Transverse colon (tissue), 4 donors: ENCODE data around the gene RASL12. TPM values are rescaled to one million over a fixed set of nuclear protein-coding genes. Genes with fewer than 3 reads are reported as not detected.

Experiments
- DNase-seq: peaks from one replicate; pipeline ENCODE4 v3.0.0-alpha.2; 2019
- H3K27ac ChIP-seq, 4 donors: fragments of 200-600 bp; sonication (generic); 2 replicates each; pipeline ENCODE4 v1.5.1; 2016 to 2018; ENCODE audit warnings: inconsistent platforms in 4 of 4
- H3K27me3 ChIP-seq: fragments of 200-600 bp; sonication (generic); 2 replicates; pipeline ENCODE4 v1.5.1; 2017; ENCODE audit warnings: inconsistent platforms
- H3K36me3 ChIP-seq, 4 donors: fragments of 200-600 bp; sonication (generic); 2 replicates each; pipeline ENCODE4 v1.5.1; 2017 to 2019; ENCODE audit warnings: inconsistent platforms in 4 of 4
- H3K4me1 ChIP-seq, 4 donors: fragments of 200-600 bp; sonication (generic); 2 replicates each; pipeline ENCODE4 v1.5.1; 2017 to 2020; ENCODE audit warnings: inconsistent platforms in 4 of 4
- H3K4me3 ChIP-seq, 4 donors: fragments of 200-600 bp; sonication (generic); 1 replicate in 1 of 4; 2 replicates in 3 of 4; pipeline versions ENCODE4 v1.5.1 to v1.6.1; 2017 to 2019; ENCODE audit warnings: inconsistent platforms in 4 of 4
- H3K9me3 ChIP-seq, 2 donors: fragments of 200-600 bp; sonication (generic); 2 replicates each; pipeline ENCODE4 v1.5.1; 2017 to 2019; ENCODE audit warnings: inconsistent platforms in 2 of 2
- EP300 ChIP-seq: sonication (generic); formaldehyde crosslinking; IDR thresholded peaks from one replicate; pipeline ENCODE4 v1.6.1; 2017; ENCODE audit warnings: antibody characterized with exemption, low read depth
- POLR2A ChIP-seq: fragments of 450-650 bp; IDR thresholded peaks from one replicate; pipeline ENCODE4 v1.6.1; 2016; ENCODE audit warnings: antibody characterized with exemption, mild to moderate bottlenecking, moderate library complexity
- POLR2AphosphoS5 ChIP-seq, 3 donors: sonication (generic); formaldehyde crosslinking; IDR thresholded peaks; one replicate each; pipeline ENCODE4 v1.6.1; 2016; ENCODE audit warnings: antibody characterized with exemption in 3 of 3
- WGBS, 2 donors: methylation state at CpG; one replicate each; pipeline ENCODE4 v1.1.5; 2018; ENCODE audit warnings: low coverage in 1 of 2; 5-methylcytosine and 5-hydroxymethylcytosine counted together
- in situ Hi-C, 4 donors: fragments of 200-750 bp; cut with MboI; loops; one replicate each; pipeline versions ENCODE4 v1.15.0 to v1.15.1; 2017; ENCODE audit warnings: low sequenced_read_pairs in 3 of 4, low pct_ligation_motif_present in 1 of 4, low pct_unique_long_range_greater_than_20kb in 1 of 4
- intact Hi-C: fragments of 100-400 bp; cut with DNase I; formaldehyde crosslinking; loops from one replicate; pipeline ENCODE4 v1.15.1; 2023; ENCODE audit warnings: low total_unique reads
- total RNA-seq, 4 donors: library from RNA; depleted of rRNA; stranded (reverse); fragments of >200 nt; gene quantifications; one replicate each; pipeline ENCODE4 v1.1.0, GENCODE V29; 2016
- TF ChIP-seq, protein P1 (sequence below), 5 experiments: fragments of 200-600 bp in 3 of 5; fragments of 450-650 bp in 2 of 5; sonication (generic) in 3 of 5; IDR thresholded peaks; 1 replicate in 2 of 5; 2 replicates in 3 of 5; pipeline ENCODE4 v1.5.1; 2016 to 2017; ENCODE audit warnings: antibody characterized with exemption in 5 of 5, inconsistent platforms in 3 of 5, mild to moderate bottlenecking in 2 of 5, moderate library complexity in 1 of 5

Gene RASL12
- total RNA-seq, 4 donors from 2014 or later, result 13.9 to 46.8 (median 16.4) TPM

DNA sequence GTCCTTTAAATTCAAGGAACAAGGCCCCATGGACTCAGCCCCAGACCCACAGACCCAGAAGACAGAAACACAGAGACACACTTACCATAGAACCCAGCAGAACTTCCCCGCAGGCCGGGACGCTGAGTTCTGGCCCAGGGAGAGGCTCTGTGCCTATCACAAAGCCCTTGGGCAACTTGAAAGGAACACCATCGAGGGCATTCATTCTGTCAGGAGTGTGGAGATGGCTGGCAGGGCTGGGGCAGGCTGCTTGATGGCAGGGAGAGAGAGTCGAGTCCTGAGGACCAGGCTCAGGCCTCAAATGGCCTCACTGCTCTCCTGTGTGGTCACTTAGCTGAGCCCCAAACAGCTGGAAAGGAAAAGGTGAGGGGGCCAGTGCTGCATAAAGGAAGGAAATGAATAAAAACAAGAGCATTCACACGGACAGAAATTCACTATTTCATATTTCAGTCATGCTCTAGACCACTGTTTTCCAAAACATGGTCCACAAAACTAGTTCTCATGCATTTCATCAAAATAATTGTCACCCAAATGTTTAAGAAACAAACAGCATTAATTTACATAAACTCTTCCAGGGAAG is 38.3 kb upstream of the RASL12 start:
- DNase-seq, result no peak
- Histone ChIP-seq H3K9me3 (no peaks in the 10 kb centered on the region), H3K36me3 (no peaks in the 10 kb centered on the region), H3K27me3 (no peaks in the 10 kb centered on the region), H3K4me1 (peaks cover 0 to 4% (median 4%) of the 10 kb centered on the region in 4 donors), H3K27ac (no peak overlapping the region), H3K4me3 (no peak overlapping the region)
- TF ChIP-seq POLR2AphosphoS5 (IDR thresholded peaks at IDR 0.05) (no peak), POLR2A (no peak), EP300 (no peak)
- TF ChIP-seq, protein P1, sequence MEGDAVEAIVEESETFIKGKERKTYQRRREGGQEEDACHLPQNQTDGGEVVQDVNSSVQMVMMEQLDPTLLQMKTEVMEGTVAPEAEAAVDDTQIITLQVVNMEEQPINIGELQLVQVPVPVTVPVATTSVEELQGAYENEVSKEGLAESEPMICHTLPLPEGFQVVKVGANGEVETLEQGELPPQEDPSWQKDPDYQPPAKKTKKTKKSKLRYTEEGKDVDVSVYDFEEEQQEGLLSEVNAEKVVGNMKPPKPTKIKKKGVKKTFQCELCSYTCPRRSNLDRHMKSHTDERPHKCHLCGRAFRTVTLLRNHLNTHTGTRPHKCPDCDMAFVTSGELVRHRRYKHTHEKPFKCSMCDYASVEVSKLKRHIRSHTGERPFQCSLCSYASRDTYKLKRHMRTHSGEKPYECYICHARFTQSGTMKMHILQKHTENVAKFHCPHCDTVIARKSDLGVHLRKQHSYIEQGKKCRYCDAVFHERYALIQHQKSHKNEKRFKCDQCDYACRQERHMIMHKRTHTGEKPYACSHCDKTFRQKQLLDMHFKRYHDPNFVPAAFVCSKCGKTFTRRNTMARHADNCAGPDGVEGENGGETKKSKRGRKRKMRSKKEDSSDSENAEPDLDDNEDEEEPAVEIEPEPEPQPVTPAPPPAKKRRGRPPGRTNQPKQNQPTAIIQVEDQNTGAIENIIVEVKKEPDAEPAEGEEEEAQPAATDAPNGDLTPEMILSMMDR (IDR thresholded peaks at IDR 0.05), result no peak
- intact Hi-C loops, result no loop called here
- in situ Hi-C loops, result no loop called here
- 70 to 84% methylated on average over 1 to 6 of the region's 6 CpGs for WGBS, 2 donors

DNA sequence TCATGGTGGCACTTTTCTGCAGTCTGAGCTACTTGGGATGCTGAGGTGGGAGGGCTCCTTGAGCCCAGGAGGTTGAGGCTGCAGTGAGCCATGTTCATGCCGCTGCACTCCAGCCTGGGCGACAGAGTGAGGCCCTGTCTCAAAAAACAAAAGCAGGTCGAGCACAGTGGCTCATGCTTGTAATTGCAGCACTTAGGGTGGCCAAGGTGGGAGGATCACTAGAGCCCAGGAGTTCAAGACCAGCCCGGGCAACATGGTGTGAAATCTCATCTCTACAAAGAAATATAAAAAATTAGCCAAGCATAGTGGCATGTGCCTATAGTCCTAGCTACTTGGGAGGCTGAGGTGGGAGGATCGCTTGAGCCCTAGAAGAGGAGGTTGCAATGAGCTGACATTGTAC is 37.2 kb upstream of the RASL12 start:
- H3K4me1 ChIP-seq, result peaks cover 0 to 11% (median 10%) of the 10 kb centered on the region in 4 donors
- H3K27ac ChIP-seq, result no peak overlapping the region
- in situ Hi-C loops, result no loop called here
- H3K36me3 ChIP-seq, result no peaks in the 10 kb centered on the region
- no peak overlapping the region for H3K4me3 ChIP-seq
- WGBS, 2 donors, result 92 to 97% methylated on average over 4 to 5 of the region's 5 CpGs
- no peak for DNase-seq
- intact Hi-C loops, result no loop called here
- TF ChIP-seq POLR2AphosphoS5 (IDR thresholded peaks at IDR 0.05), result no peak
- TF ChIP-seq POLR2A, result no peak
- TF ChIP-seq, protein P1 (IDR thresholded peaks at IDR 0.05), result no peak
- TF ChIP-seq EP300, result no peak
- no peaks in the 10 kb centered on the region for H3K27me3 ChIP-seq
- no peaks in the 10 kb centered on the region for H3K9me3 ChIP-seq

DNA sequence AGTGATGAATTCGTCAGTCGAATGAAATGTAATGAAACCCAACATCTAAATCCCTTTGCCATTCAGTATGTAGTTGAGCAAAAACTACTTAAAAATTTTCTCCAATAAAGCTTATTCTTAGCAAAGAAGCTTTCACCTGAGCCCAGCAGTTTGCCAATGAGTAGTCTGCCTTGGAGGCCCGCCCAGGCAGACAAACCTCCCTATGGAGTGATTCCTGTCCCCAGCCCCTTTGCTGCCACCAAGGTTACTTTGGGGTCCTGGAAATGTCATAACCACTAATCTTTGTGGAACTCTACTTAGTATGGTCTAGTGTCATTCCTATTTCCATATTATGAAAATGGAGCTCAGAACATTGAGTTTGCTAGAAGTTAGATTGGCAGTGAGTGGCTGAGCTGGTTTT is 35.1 kb upstream of the RASL12 start:
- DNase-seq, result no peak
- Histone ChIP-seq H3K27ac (no peak overlapping the region), H3K36me3 (no peaks in the 10 kb centered on the region), H3K4me3 (no peak overlapping the region), H3K4me1 (peaks cover 0 to 11% (median 10%) of the 10 kb centered on the region in 4 donors), H3K9me3 (no peaks in the 10 kb centered on the region), H3K27me3 (no peaks in the 10 kb centered on the region)
- intact Hi-C loops (loop anchor here (1.0 kb wide), 1 partner anchor 55 kb away; no protein-coding TSS in a partner anchor), in situ Hi-C loops (no loop called here)
- TF ChIP-seq EP300 (no peak), POLR2AphosphoS5 (IDR thresholded peaks at IDR 0.05) (no peak), POLR2A (no peak)
- TF ChIP-seq, protein P1 (IDR thresholded peaks at IDR 0.05), result no peak
- WGBS, 2 donors, result 97 to 100% methylated on average over 1 to 3 of the region's 3 CpGs

DNA sequence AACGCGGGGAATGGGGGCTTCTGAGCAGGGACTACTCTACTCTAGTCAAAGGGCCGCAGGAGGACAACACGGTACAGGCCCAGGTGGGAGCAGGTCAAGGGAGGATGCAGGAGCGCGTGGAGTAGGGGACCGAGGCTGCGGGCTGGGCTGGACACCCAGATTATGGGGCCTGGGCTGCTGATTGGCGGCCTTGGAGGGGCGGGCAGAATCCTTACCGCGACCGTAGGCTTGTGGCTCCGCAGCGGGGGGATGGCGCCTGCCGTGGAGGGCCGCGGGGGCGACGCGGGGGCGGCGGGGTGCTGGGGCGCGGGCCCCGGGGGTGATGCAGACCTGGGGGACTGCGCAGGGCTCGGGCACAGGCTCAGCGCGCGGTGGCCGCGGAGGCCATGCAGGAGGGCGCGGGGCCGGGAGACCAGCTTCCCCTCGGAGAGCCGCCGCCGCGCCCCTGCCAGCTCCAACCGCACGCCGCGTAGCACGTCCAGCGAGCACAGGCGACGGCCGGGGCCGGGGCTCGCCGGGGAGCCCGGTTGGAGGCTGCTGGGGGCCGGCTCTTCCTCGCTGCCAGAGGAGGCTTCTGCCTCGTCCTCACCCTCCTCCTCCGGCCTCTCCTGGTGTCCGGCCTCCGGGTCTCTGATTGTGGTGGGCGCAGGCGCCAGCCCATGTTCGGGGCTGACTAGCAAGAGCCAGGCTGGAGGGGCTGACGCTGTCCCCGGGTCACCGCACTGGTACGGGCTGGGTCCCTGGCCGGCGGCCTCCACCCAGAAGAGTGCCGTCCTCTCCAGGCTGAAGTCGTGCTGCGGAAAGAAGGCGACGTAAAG is 34.3 kb upstream of the RASL12 start:
- 90% methylated on average over 65 of the region's 75 CpGs; no CpG with 5 or more reads in 1 of the 2 donors for WGBS, 2 donors
- in situ Hi-C loops, result no loop called here

More for the DNA sequence above, 34.3 kb upstream of the RASL12 start:
- Histone ChIP-seq H3K9me3 (no peaks in the 10 kb centered on the region), H3K4me1 (peaks cover 0 to 11% (median 10%) of the 10 kb centered on the region in 4 donors), H3K27ac (no peak overlapping the region), H3K36me3 (no peaks in the 10 kb centered on the region), H3K27me3 (no peaks in the 10 kb centered on the region), H3K4me3 (no peak overlapping the region)
- TF ChIP-seq, protein P1 (IDR thresholded peaks at IDR 0.05), result no peak
- TF ChIP-seq POLR2AphosphoS5 (IDR thresholded peaks at IDR 0.05) (no peak), POLR2A (no peak), EP300 (no peak)
- intact Hi-C loops, result loop anchor here (1.0 kb wide), 1 partner anchor 54 kb away; no protein-coding TSS in a partner anchor
- no peak for DNase-seq
